Measurements from ENCODE around the gene CEP104. TPM values are rescaled to one million over a fixed set of nuclear protein-coding genes. Genes with fewer than 3 reads are reported as not detected.

The CEP104 gene
- total RNA-seq, 1 experiment from 2014 or later = 47.7 TPM

DNA sequence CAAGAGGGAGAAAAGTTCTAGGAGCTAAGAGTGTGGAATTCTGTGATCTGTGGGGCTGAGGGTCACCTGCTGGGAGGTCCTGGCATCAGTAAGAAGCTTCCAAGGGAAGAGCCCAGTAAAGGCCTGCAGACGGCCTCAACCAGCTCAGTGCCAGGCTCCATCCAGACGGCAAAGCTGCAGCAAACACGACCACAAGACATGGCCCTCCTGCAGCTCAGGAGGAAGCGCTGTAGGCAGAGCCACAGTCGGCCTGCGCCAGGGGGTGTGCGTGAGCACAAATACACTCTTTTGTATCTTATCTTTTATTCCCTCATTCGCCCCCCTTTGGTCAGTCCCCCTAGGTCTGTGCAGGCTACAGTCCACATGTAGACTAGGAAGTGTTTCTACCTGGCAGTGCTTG, 29.7 kb upstream of the CEP104 start:
- no TSS peak for BruUV-seq (replicated peaks)
- no peaks in the 10 kb centered on the region for H3K4me1 ChIP-seq (replicated peaks; ENCODE audit: insufficient read depth)
- H2AFZ ChIP-seq = no peak overlapping the region
- ChIA-PET POLR2A (ENCODE audit: unreplicated experiment) (no interaction called here), CTCF (no interaction called here)
- H3F3A ChIP-seq (ENCODE audit: insufficient read depth, low read depth) = no peaks in the 10 kb centered on the region
- intact Hi-C loops (cut with micrococcal nuclease; ENCODE audit: unreplicated experiment) = no loop called here
- no peak overlapping the region for H3K27ac ChIP-seq
- H3K36me3 ChIP-seq (ENCODE audit: low read depth) = no peaks in the 10 kb centered on the region
- H4K20me1 ChIP-seq (ENCODE audit: insufficient read depth) = peaks cover 2% of the 10 kb centered on the region; the same call in 1 of the 2 replicates
- H3K27me3 ChIP-seq (ENCODE audit: insufficient read depth, low read depth) = no peaks in the 10 kb centered on the region
- H3K9me2 ChIP-seq (ENCODE audit: insufficient read depth) = no peaks in the 10 kb centered on the region
- no peaks in the 10 kb centered on the region for H3K9me3 ChIP-seq (ENCODE audit: insufficient read depth, low read depth)
- DNase-seq = no peak
- no peak overlapping the region for H3K4me3 ChIP-seq
- H3K79me2 ChIP-seq (ENCODE audit: low read depth) = no peaks in the 10 kb centered on the region
- TF ChIP-seq, protein P1, sequence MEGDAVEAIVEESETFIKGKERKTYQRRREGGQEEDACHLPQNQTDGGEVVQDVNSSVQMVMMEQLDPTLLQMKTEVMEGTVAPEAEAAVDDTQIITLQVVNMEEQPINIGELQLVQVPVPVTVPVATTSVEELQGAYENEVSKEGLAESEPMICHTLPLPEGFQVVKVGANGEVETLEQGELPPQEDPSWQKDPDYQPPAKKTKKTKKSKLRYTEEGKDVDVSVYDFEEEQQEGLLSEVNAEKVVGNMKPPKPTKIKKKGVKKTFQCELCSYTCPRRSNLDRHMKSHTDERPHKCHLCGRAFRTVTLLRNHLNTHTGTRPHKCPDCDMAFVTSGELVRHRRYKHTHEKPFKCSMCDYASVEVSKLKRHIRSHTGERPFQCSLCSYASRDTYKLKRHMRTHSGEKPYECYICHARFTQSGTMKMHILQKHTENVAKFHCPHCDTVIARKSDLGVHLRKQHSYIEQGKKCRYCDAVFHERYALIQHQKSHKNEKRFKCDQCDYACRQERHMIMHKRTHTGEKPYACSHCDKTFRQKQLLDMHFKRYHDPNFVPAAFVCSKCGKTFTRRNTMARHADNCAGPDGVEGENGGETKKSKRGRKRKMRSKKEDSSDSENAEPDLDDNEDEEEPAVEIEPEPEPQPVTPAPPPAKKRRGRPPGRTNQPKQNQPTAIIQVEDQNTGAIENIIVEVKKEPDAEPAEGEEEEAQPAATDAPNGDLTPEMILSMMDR (conservative IDR thresholded peaks at IDR 0.05) = no peak
- no peak for TF ChIP-seq EZH2 (IDR thresholded peaks at IDR 0.05; ENCODE audit: low read depth)
- no peak overlapping the region for H3K4me2 ChIP-seq

DNA sequence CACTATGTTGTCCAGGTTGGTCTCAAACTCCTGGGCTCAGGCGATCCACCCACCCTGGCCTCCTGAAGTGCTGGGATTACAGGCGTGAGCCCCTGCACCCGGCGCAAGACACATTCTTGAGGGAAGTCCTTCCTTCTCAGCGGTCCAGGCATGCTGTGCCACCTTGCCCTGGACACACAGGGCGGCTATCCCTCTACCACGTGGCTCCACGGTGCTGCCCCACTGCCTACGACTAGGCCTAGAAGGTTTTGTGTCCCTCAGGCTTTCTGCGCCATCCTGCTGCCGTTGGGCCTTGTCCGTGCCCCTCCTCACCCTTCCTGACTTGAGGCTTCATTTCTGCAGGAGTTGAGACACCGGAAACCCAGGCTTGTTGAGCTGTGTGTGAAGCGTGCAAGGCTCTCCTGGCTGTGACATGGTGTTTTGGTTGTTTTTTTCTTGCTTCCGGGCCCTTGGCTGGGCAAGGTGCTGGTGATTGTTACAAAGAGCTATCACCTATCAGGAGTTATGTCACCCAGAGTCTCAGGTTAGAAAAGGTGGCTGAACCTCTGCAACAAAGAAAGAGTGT, 29.2 kb upstream of the CEP104 start:
- H2AFZ ChIP-seq = no peak overlapping the region
- ChIA-PET CTCF (no interaction called here), POLR2A (ENCODE audit: unreplicated experiment) (no interaction called here)
- no peaks in the 10 kb centered on the region for H3K9me2 ChIP-seq (ENCODE audit: insufficient read depth)
- H4K20me1 ChIP-seq (ENCODE audit: insufficient read depth) = no peaks in the 10 kb centered on the region
- H3K4me1 ChIP-seq (replicated peaks; ENCODE audit: insufficient read depth) = no peaks in the 10 kb centered on the region
- no peaks in the 10 kb centered on the region for H3K36me3 ChIP-seq (ENCODE audit: low read depth)
- no TSS peak for BruUV-seq (replicated peaks)
- H3K79me2 ChIP-seq (ENCODE audit: low read depth) = no peaks in the 10 kb centered on the region
- no peaks in the 10 kb centered on the region for H3K9me3 ChIP-seq (ENCODE audit: insufficient read depth, low read depth)
- intact Hi-C loops (cut with micrococcal nuclease; ENCODE audit: unreplicated experiment) = no loop called here
- no peak overlapping the region for H3K4me2 ChIP-seq
- DNase-seq = no peak
- no peaks in the 10 kb centered on the region for H3K27me3 ChIP-seq (ENCODE audit: insufficient read depth, low read depth)
- TF ChIP-seq EZH2 (IDR thresholded peaks at IDR 0.05; ENCODE audit: low read depth) = no peak
- TF ChIP-seq, protein P1 (conservative IDR thresholded peaks at IDR 0.05) = no peak
- no peak overlapping the region for H3K4me3 ChIP-seq
- no peak overlapping the region for H3K27ac ChIP-seq
- no peaks in the 10 kb centered on the region for H3F3A ChIP-seq (ENCODE audit: insufficient read depth, low read depth)

DNA sequence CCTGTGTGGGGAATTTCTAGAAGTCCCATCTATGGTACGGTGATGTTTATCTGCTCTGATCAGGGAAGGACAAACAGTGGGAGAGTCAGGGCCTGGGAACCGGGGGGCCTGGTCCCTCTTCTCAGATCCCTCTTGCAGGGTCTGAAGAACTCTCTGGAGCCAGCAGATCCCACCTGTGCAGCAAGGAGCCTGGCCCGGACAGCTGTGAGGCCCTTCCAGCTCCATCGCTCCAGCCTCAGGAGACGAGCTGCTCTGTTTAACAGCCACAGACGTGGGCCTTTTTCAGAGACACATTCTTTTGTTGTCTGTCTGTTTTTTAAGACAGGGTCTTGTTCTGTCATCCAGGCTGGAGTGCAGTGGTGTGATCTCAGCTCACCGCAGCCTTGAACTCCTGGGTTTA, 28.6 kb upstream of the CEP104 start:
- Histone ChIP-seq H3K9me3 (ENCODE audit: insufficient read depth, low read depth) (no peaks in the 10 kb centered on the region), H4K20me1 (ENCODE audit: insufficient read depth) (no peaks in the 10 kb centered on the region), H3K4me2 (no peak overlapping the region), H3K36me3 (ENCODE audit: low read depth) (no peaks in the 10 kb centered on the region), H3F3A (ENCODE audit: insufficient read depth, low read depth) (no peaks in the 10 kb centered on the region), H3K79me2 (ENCODE audit: low read depth) (no peaks in the 10 kb centered on the region), H3K27ac (no peak overlapping the region), H3K27me3 (ENCODE audit: insufficient read depth, low read depth) (no peaks in the 10 kb centered on the region), H3K9me2 (ENCODE audit: insufficient read depth) (no peaks in the 10 kb centered on the region), H2AFZ (no peak overlapping the region), H3K4me1 (replicated peaks; ENCODE audit: insufficient read depth) (no peaks in the 10 kb centered on the region), H3K4me3 (no peak overlapping the region)
- CTCF ChIA-PET = no interaction called here
- no peak for DNase-seq
- POLR2A ChIA-PET (ENCODE audit: unreplicated experiment) = no interaction called here
- intact Hi-C loops (cut with micrococcal nuclease; ENCODE audit: unreplicated experiment) = no loop called here
- TF ChIP-seq, protein P1 (conservative IDR thresholded peaks at IDR 0.05) = no peak
- TF ChIP-seq EZH2 (IDR thresholded peaks at IDR 0.05; ENCODE audit: low read depth) = no peak
- BruUV-seq (replicated peaks) = no TSS peak

Data from PC-9 (cell line).